ENCODE measurements around the gene PARD3. TPM values are rescaled to one million over a fixed set of nuclear protein-coding genes. Genes with fewer than 3 reads are reported as not detected.

The PARD3 gene
- total RNA-seq, 1 donor from 2014 or later, result 88.7 TPM

DNA sequence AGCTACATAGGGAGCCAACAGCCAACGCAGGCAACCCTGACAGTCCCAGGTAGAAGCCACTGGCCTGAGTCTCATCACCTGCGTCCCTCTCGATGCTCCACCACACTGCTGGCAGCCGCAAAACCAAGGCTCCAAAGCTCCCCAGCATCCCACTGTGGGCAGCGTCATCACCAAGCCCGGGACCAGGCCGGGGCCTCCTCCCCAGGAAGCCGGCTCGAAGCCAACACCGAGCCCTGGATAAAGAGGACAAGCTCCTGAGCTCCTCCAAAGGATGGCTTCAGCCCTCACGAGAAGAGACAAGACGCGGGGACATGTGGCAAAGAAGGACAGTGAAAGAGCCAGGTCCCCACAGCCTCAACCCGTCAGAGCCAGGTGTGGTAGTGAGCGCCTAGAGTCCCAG is 23.9 kb downstream of the PARD3 start:
- no peaks in the 10 kb centered on the region for H3K27me3 ChIP-seq (ENCODE audit: control insufficient read depth in 3 of 3, insufficient read depth in 3 of 3, low read length in 3 of 3)
- H3K9me3 ChIP-seq (ENCODE audit: control insufficient read depth in 3 of 3, low read length in 3 of 3), result no peaks in the 10 kb centered on the region
- H3K4me1 ChIP-seq (ENCODE audit: control insufficient read depth in 3 of 3, insufficient read depth in 3 of 3, low read length in 3 of 3), result peaks cover 21 to 54% (median 31%) of the 10 kb centered on the region in 3 donors
- no peak overlapping the region for H3K9ac ChIP-seq (ENCODE audit: low read depth in 1 of 3, low read length in 3 of 3)
- H3K36me3 ChIP-seq (ENCODE audit: control insufficient read depth in 3 of 3, insufficient read depth in 3 of 3, low read length in 3 of 3), result no peaks in the 10 kb centered on the region
- no peak overlapping the region for H3K4me3 ChIP-seq (ENCODE audit: low read length in 3 of 3)
- no peak overlapping the region for H3K27ac ChIP-seq (ENCODE audit: low read depth, low read length)

DNA sequence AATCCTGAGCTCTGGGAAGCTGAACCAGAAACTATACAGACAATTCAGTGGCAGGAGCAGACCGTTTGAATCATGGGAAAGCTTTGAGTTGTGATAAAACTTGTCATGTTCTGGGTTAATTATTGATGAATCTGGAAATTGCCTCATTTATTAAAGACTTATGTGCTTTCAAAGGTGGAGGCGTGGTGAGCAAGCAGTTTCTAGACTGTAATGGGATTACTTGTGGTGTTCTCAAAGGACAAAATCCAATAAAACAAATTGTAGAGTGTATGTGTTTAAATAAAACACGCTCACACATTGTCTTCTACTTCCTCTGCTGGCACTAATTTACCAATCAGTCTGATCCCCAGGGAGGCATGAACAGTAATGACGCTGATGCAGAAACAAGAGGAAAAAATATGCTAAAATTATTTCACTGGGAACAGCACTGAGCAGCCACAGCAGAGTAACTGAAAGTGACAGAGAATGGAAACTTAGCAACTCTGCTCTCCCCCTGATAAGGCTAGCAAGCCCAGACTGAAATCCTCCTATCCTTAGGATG is 25.1 kb downstream of the PARD3 start:
- no peak overlapping the region for H3K4me3 ChIP-seq (ENCODE audit: low read length in 3 of 3)
- peak overlapping the region in 2 of 3 donors; percentile 18 to 46 for H3K9ac ChIP-seq (ENCODE audit: low read depth in 1 of 3, low read length in 3 of 3)
- no peaks in the 10 kb centered on the region for H3K9me3 ChIP-seq (ENCODE audit: control insufficient read depth in 3 of 3, low read length in 3 of 3)
- no peak overlapping the region for H3K27ac ChIP-seq (ENCODE audit: low read depth, low read length)
- H3K4me1 ChIP-seq (ENCODE audit: control insufficient read depth in 3 of 3, insufficient read depth in 3 of 3, low read length in 3 of 3), result peaks cover 28 to 63% (median 37%) of the 10 kb centered on the region in 3 donors
- H3K36me3 ChIP-seq (ENCODE audit: control insufficient read depth in 3 of 3, insufficient read depth in 3 of 3, low read length in 3 of 3), result no peaks in the 10 kb centered on the region
- H3K27me3 ChIP-seq (ENCODE audit: control insufficient read depth in 3 of 3, insufficient read depth in 3 of 3, low read length in 3 of 3), result no peaks in the 10 kb centered on the region

DNA sequence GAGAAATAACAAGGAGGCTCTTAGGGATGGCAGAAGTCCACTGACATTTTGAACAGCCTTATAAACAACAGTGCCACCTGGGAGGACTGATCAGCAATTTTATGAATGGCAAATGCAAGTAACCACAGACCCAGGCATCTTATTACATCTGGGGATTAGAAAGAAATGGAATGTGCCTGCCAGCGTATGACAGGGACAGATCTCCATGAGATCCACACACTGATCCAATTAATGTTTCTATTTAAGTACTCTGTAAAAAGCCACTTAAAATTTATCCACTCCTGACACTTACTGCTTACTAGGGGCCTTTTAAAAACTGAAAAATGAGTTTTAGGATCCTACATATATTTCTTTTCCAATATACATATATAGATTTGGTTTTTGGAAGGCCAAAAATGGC is 28.6 kb downstream of the PARD3 start:
- Histone ChIP-seq H3K4me1 (ENCODE audit: control insufficient read depth in 3 of 3, insufficient read depth in 3 of 3, low read length in 3 of 3) (peaks cover 30 to 49% (median 41%) of the 10 kb centered on the region in 3 donors), H3K9ac (ENCODE audit: low read depth in 1 of 3, low read length in 3 of 3) (no peak overlapping the region)

DNA sequence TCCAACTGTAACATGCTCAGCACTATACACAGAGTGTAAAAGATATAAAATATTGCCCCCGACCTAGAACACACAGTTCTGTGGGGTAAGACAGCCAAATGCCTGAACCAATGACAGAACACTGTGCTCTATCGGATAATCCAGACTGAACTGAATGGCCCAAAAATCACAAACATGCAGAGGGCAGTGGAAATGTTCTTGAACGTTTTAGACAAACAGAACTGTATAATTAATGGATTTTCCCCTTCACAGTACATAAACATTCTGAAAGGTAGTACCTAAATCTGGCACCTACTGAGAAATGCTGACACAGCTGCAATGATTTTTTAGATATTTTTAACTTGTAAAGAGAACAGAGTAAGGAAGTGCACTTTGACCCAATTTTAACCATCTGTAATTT is 33.4 kb downstream of the PARD3 start:
- Histone ChIP-seq H3K27me3 (ENCODE audit: control insufficient read depth in 3 of 3, insufficient read depth in 3 of 3, low read length in 3 of 3) (no peaks in the 10 kb centered on the region), H3K4me3 (ENCODE audit: low read length in 3 of 3) (no peak overlapping the region), H3K9me3 (ENCODE audit: control insufficient read depth in 3 of 3, low read length in 3 of 3) (no peaks in the 10 kb centered on the region), H3K27ac (ENCODE audit: low read depth, low read length) (no peak overlapping the region), H3K4me1 (ENCODE audit: control insufficient read depth in 3 of 3, insufficient read depth in 3 of 3, low read length in 3 of 3) (peaks cover 32 to 34% (median 32%) of the 10 kb centered on the region in 3 donors), H3K36me3 (ENCODE audit: control insufficient read depth in 3 of 3, insufficient read depth in 3 of 3, low read length in 3 of 3) (no peaks in the 10 kb centered on the region), H3K9ac (ENCODE audit: low read depth in 1 of 3, low read length in 3 of 3) (peak overlapping the region in 1 of 3 donors; percentile 15)

More for the DNA sequence above, 28.6 kb downstream of the PARD3 start:
- Histone ChIP-seq H3K27ac (ENCODE audit: low read depth, low read length) (peak overlapping the region; percentile 66), H3K36me3 (ENCODE audit: control insufficient read depth in 3 of 3, insufficient read depth in 3 of 3, low read length in 3 of 3) (no peaks in the 10 kb centered on the region), H3K27me3 (ENCODE audit: control insufficient read depth in 3 of 3, insufficient read depth in 3 of 3, low read length in 3 of 3) (no peaks in the 10 kb centered on the region), H3K4me3 (ENCODE audit: low read length in 3 of 3) (no peak overlapping the region), H3K9me3 (ENCODE audit: control insufficient read depth in 3 of 3, low read length in 3 of 3) (no peaks in the 10 kb centered on the region)

DNA sequence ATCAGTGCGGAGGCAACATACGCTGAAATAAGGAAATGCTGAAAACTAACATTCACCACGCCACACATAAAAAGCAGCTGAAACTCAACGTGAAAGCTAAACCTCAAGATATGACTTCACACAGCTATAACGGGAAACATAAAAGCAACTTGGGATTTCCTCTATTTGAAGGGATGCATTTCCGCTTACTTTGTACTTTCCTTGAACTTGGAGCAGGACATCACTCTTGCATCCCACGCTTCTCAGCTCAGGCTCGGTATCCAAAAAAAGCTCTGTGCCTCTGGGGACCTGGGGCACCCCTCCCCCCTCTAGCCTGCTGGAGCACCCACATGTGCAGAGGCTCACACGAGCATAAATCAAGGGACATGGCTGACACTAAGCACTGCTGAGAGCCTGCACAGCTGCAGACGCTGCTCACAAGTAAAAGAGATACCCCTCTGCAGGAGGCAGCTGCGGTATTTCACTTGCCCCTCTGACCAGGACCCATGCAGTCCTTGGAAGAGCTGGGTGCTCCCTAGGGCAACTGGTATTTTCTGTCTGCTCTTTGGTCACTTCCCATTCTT is 34.2 kb downstream of the PARD3 start:
- Histone ChIP-seq H3K4me3 (ENCODE audit: low read length in 3 of 3) (peak overlapping the region; percentile 17 to 25 (median 22)), H3K4me1 (ENCODE audit: control insufficient read depth in 3 of 3, insufficient read depth in 3 of 3, low read length in 3 of 3) (peaks cover 26 to 28% (median 26%) of the 10 kb centered on the region in 3 donors), H3K36me3 (ENCODE audit: control insufficient read depth in 3 of 3, insufficient read depth in 3 of 3, low read length in 3 of 3) (no peaks in the 10 kb centered on the region), H3K27ac (ENCODE audit: low read depth, low read length) (peak overlapping the region; percentile 55), H3K9me3 (ENCODE audit: control insufficient read depth in 3 of 3, low read length in 3 of 3) (no peaks in the 10 kb centered on the region), H3K9ac (ENCODE audit: low read depth in 1 of 3, low read length in 3 of 3) (peak overlapping the region in 1 of 3 donors; percentile 43), H3K27me3 (ENCODE audit: control insufficient read depth in 3 of 3, insufficient read depth in 3 of 3, low read length in 3 of 3) (no peaks in the 10 kb centered on the region)

DNA sequence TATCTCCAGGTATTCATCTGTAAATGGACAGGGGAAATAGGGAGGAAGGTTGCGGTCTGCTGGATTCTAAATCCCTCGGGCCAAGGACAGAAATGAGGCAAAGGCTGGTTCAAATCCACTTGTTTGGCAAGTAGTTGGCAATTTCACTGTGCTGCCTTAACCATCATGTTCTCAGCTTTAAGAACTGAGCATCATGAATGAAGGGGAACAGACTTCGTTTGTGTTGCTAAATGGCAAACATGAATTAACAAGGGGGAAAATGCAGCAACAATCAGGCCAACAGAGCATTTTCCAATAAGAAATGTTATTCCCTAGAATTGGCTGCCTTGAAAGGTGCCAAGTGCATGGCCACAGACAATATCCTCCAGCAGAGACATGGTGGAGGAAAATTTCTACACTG is 36.9 kb downstream of the PARD3 start:
- Histone ChIP-seq H3K36me3 (ENCODE audit: control insufficient read depth in 3 of 3, insufficient read depth in 3 of 3, low read length in 3 of 3) (no peaks in the 10 kb centered on the region), H3K27me3 (ENCODE audit: control insufficient read depth in 3 of 3, insufficient read depth in 3 of 3, low read length in 3 of 3) (no peaks in the 10 kb centered on the region), H3K9ac (ENCODE audit: low read depth in 1 of 3, low read length in 3 of 3) (no peak overlapping the region), H3K9me3 (ENCODE audit: control insufficient read depth in 3 of 3, low read length in 3 of 3) (no peaks in the 10 kb centered on the region), H3K27ac (ENCODE audit: low read depth, low read length) (no peak overlapping the region), H3K4me3 (ENCODE audit: low read length in 3 of 3) (no peak overlapping the region), H3K4me1 (ENCODE audit: control insufficient read depth in 3 of 3, insufficient read depth in 3 of 3, low read length in 3 of 3) (peaks cover 23 to 30% (median 29%) of the 10 kb centered on the region in 3 donors)

DNA sequence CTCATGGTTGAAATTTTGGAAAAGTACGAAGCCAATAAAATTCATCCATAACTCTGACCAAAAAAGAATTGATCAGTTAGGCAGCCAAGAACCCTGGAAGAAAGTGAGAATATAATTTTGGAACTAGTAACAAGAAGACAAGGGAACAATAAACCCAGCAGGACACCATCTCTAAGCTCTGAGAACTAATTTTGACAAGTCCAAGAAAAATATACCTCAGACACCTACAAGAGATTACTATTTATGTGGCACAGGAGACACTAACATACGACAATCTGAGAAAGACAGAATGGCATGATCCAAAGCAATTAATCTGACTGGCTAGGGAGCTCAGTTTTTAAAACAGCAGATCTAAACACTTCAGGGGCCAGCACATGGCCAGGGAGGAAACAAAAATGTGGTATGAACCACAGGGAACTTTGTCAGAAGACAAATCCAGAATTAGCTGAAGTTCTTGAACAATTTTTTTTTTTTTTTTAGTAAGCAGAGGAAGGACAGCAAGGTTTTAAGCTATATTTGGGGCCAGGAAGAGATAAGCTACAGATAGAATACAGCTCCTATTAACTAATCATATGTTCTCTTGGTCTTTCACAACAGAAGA is 38.9 kb downstream of the PARD3 start:
- Histone ChIP-seq H3K36me3 (ENCODE audit: control insufficient read depth in 3 of 3, insufficient read depth in 3 of 3, low read length in 3 of 3) (no peaks in the 10 kb centered on the region), H3K4me3 (ENCODE audit: low read length in 3 of 3) (no peak overlapping the region), H3K9me3 (ENCODE audit: control insufficient read depth in 3 of 3, low read length in 3 of 3) (no peaks in the 10 kb centered on the region), H3K9ac (ENCODE audit: low read depth in 1 of 3, low read length in 3 of 3) (no peak overlapping the region), H3K27ac (ENCODE audit: low read depth, low read length) (no peak overlapping the region), H3K4me1 (ENCODE audit: control insufficient read depth in 3 of 3, insufficient read depth in 3 of 3, low read length in 3 of 3) (peaks cover 12 to 25% (median 16%) of the 10 kb centered on the region in 3 donors), H3K27me3 (ENCODE audit: control insufficient read depth in 3 of 3, insufficient read depth in 3 of 3, low read length in 3 of 3) (no peaks in the 10 kb centered on the region)

DNA sequence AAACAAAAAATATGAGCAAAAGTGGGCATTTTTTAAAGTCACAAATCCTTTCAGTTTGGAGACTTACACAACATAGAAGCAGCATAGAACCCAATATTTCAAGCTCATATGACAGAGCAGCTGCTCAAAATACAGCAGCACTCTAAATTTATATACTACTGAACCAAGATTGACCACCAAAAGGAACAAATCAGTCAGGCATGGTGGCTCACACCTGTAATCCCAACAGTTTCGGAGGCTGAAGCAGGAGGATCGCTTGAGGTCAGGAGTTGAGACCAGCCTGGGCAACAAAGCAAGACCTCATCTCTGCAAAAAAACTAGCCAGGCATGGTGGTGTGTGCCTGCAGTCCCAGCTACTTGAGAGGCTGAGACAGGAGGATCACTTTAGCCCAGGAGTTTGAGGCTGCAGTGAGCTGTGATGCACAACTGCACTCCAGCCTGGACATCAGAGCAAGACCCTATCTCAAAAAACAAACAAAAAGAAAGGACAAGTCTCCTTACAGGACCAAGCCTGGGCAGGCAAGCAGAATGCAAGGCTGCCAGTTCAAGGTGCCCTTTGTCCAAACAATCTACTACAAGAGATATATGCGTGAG is 40.0 kb downstream of the PARD3 start:
- Histone ChIP-seq H3K9me3 (ENCODE audit: control insufficient read depth in 3 of 3, low read length in 3 of 3) (no peaks in the 10 kb centered on the region), H3K27me3 (ENCODE audit: control insufficient read depth in 3 of 3, insufficient read depth in 3 of 3, low read length in 3 of 3) (no peaks in the 10 kb centered on the region), H3K4me1 (ENCODE audit: control insufficient read depth in 3 of 3, insufficient read depth in 3 of 3, low read length in 3 of 3) (peaks cover 6 to 20% (median 10%) of the 10 kb centered on the region in 3 donors), H3K9ac (ENCODE audit: low read depth in 1 of 3, low read length in 3 of 3) (no peak overlapping the region), H3K27ac (ENCODE audit: low read depth, low read length) (no peak overlapping the region), H3K36me3 (ENCODE audit: control insufficient read depth in 3 of 3, insufficient read depth in 3 of 3, low read length in 3 of 3) (no peaks in the 10 kb centered on the region), H3K4me3 (ENCODE audit: low read length in 3 of 3) (no peak overlapping the region)

DNA sequence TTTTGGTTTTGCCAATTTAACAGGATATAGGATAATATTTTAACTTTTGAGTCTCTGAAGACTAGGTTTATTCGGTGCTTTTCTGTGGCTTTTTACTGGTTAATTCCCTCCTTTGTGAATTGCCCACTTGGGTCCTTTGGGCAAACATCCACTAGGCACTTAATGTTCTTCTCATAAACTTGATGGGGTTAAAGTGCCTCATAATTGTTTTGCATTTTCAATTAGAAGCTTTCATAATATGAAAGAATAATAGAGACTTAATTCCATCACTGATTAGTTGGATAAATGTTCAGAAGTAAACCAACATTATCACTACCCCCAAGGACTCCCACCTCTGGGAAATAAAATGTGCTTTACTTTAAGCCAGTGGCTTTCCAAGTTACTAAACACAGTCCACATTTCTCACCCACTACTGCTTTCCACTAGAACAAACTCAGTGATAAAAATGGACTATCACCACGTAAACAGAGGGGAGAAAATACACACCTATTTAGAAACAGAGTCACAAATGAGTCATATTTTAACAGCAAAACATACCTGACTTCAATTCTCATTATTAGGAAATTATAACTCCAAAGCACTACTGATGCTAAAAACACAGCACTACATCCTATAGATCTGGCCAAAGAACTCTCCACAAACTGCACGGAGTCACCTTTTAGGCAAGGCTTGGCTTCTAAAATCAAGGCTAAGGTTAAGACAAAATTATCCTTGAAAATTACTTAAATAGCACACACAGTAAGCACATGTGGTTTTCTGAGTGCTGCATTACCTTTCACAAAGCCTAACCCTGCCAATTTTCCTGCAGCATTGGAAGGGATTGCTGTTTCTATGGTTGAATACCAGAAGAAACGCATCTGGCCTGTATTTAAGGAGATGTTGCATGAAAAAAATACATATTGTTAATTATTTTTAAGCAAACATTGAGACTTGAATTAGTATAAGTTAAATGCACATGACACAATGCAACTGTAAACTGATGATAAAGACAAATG is 41.2 kb downstream of the PARD3 start:
- Histone ChIP-seq H3K27me3 (ENCODE audit: control insufficient read depth in 3 of 3, insufficient read depth in 3 of 3, low read length in 3 of 3) (no peaks in the 10 kb centered on the region), H3K27ac (ENCODE audit: low read depth, low read length) (no peak overlapping the region), H3K36me3 (ENCODE audit: control insufficient read depth in 3 of 3, insufficient read depth in 3 of 3, low read length in 3 of 3) (no peaks in the 10 kb centered on the region), H3K9ac (ENCODE audit: low read depth in 1 of 3, low read length in 3 of 3) (no peak overlapping the region), H3K4me1 (ENCODE audit: control insufficient read depth in 3 of 3, insufficient read depth in 3 of 3, low read length in 3 of 3) (peaks cover 6 to 25% (median 14%) of the 10 kb centered on the region in 3 donors), H3K9me3 (ENCODE audit: control insufficient read depth in 3 of 3, low read length in 3 of 3) (no peaks in the 10 kb centered on the region), H3K4me3 (ENCODE audit: low read length in 3 of 3) (no peak overlapping the region)

Measured in skeletal muscle tissue (tissue), 4 donors.